Stimulated activated naive CD8-positive, alpha-beta T cell treated with anti-CD3 and anti-CD28 coated beads, Interleukin-15, Interleukin-2, amounts not matched to agents 100 ng/mL and 50 ng/mL, for 24 hours (primary cell): ENCODE data around the gene SERPINA7.
"Not testable (repeated sequence)": the region's sequence is repeated elsewhere in the genome, so short reads cannot be mapped to it uniquely, and the experiment has no call there.

Experiments used
- H3K27ac Mint-ChIP-seq: one replicate; pipeline ENCODE4 v1.8.0; 2021; ENCODE audit warnings: mild to moderate bottlenecking, mixed read lengths
- H3K27me3 Mint-ChIP-seq: one replicate; pipeline ENCODE4 v1.8.0; 2021; ENCODE audit warnings: mixed read lengths
- H3K36me3 Mint-ChIP-seq: one replicate; pipeline ENCODE4 v1.8.0; 2021; ENCODE audit warnings: low read depth, mixed read lengths
- H3K4me1 Mint-ChIP-seq: one replicate; pipeline ENCODE4 v1.8.0; 2021; ENCODE audit warnings: low read depth, mixed read lengths
- H3K4me3 Mint-ChIP-seq: one replicate; pipeline ENCODE4 v1.8.0; 2021; ENCODE audit warnings: mild to moderate bottlenecking, mixed read lengths
- H3K9me3 Mint-ChIP-seq: one replicate; pipeline ENCODE4 v1.8.0; 2021; ENCODE audit warnings: mixed read lengths

Gene SERPINA7

GRCh38 chrX:106000203-106000602 lies 38.3 kb downstream of the SERPINA7 start:
- H3K4me1 Mint-ChIP-seq, result no peaks in the 10 kb centered on the region
- no peaks in the 10 kb centered on the region for H3K9me3 Mint-ChIP-seq
- no peaks in the 10 kb centered on the region for H3K27me3 Mint-ChIP-seq
- H3K36me3 Mint-ChIP-seq, result no peaks in the 10 kb centered on the region
- no peak overlapping the region for H3K27ac Mint-ChIP-seq
- no peak overlapping the region for H3K4me3 Mint-ChIP-seq

- Mint-ChIP-seq H3K4me1 (no peaks in the 10 kb centered on the region), H3K9me3 (no peaks in the 10 kb centered on the region), H3K27me3 (no peaks in the 10 kb centered on the region), H3K36me3 (no peaks in the 10 kb centered on the region), H3K4me3 (no peak overlapping the region), H3K27ac (no peak overlapping the region)
Observed at GRCh38 chrX:105999294-105999693, 39.2 kb downstream of the SERPINA7 start.

GRCh38 chrX:105988487-105988886 lies 50.0 kb downstream of the SERPINA7 start:
- not testable (repeated sequence) for H3K27me3 Mint-ChIP-seq, H3K9me3 Mint-ChIP-seq, H3K27ac Mint-ChIP-seq, H3K4me3 Mint-ChIP-seq, H3K4me1 Mint-ChIP-seq, H3K36me3 Mint-ChIP-seq
